Subcutaneous abdominal adipose tissue (tissue), 5 donors: ENCODE data around the gene PPA2.

Source experiments
- H3K27ac ChIP-seq: one replicate; pipeline ENCODE4 v1.7.0; 2013; ENCODE audit warnings: low read depth, mild to moderate bottlenecking, inconsistent platforms, low read length, moderate library complexity
- H3K27me3 ChIP-seq, 5 donors: one replicate each; pipeline ENCODE4 v1.7.0; 2013; ENCODE audit warnings: low read length in 5 of 5, inconsistent platforms in 1 of 5; ENCODE audit not compliant: control insufficient read depth in 5 of 5, insufficient read depth in 4 of 5
- H3K36me3 ChIP-seq, 5 donors: one replicate each; pipeline ENCODE4 v1.7.0; 2013; ENCODE audit warnings: low read length in 5 of 5; ENCODE audit not compliant: control insufficient read depth in 5 of 5, insufficient read depth in 5 of 5
- H3K4me1 ChIP-seq, 5 donors: one replicate each; pipeline ENCODE4 v1.7.0; 2013; ENCODE audit warnings: low read length in 5 of 5, mild to moderate bottlenecking in 3 of 5, moderate library complexity in 1 of 5; ENCODE audit not compliant: control insufficient read depth in 5 of 5, insufficient read depth in 5 of 5
- H3K4me3 ChIP-seq, 5 donors: one replicate each; pipeline ENCODE4 v1.7.0; 2013; ENCODE audit warnings: low read length in 5 of 5, low read depth in 1 of 5
- H3K9ac ChIP-seq, 5 donors: one replicate each; pipeline ENCODE4 v1.7.0; 2013; ENCODE audit warnings: low read length in 5 of 5, mild to moderate bottlenecking in 4 of 5, moderate library complexity in 3 of 5
- H3K9me3 ChIP-seq, 5 donors: one replicate each; pipeline ENCODE4 v1.7.0; 2013; ENCODE audit warnings: low read length in 5 of 5; ENCODE audit not compliant: control insufficient read depth in 5 of 5
- donor health status: healthy.
- donor health status: healthy.
- donor health status: healthy.
- donor health status: healthy.
- donor health status: healthy.

The PPA2 gene

DNA sequence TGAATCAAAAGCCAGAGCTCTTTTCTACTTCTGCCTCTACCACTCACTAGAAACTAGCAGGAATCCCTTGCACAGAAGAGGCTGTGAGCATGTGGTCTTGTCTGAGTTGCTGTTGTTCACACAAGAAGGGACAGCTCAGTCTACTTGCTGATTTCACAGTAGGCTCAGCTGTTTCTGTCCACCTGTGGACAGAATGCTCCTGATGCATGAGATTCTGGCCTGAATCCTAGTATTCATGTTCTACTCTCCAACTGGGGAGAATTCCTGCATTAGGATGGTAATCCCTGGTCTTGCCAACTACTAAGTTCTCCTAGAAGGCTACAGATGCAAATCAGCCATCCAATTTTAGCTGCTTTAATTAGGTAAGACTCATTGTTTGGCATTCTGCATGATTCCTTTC lies 112.8 kb downstream of the PPA2 start:
- Histone ChIP-seq H3K27me3 (no peaks in the 10 kb centered on the region), H3K36me3 (peaks cover 0 to 8% (median 4%) of the 10 kb centered on the region in 5 donors), H3K9me3 (peaks cover 0 to 3% (median 0%) of the 10 kb centered on the region in 5 donors), H3K4me3 (no peak overlapping the region), H3K9ac (no peak overlapping the region), H3K4me1 (peaks cover 0 to under 1% (median 0%) of the 10 kb centered on the region in 5 donors), H3K27ac (no peak overlapping the region)

DNA sequence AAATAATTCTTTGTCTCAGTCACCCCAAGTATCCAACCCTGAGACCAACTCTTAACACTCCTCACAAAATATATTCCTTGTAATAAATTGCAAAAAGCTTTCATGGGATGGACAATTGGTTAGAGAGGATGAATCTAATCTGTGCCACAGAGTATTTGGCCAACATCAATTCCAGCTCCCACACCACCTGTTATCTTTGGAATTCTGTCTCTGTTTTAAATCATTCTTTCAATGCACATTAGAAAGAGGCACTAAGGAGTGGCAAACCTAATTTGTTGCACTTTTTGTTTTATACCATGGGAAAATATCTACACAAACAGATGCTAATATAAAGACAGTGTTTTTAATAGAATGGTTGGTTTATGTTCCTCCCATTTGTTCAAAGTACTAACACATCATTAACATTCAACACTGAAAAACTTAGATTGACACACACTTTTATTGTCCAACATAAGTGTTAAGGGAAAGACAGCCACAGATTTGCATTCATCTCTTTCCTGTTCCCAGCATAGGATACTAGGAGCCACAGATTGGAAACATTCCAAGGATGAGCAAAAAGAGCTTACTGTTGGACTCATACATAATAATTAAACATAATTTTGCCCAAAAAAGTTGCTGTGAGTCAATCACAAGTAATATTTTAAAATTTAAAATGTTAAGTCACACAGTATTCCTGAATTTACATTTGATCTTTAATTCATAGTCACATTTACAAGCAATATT lies 116.4 kb downstream of the PPA2 start:
- H3K36me3 ChIP-seq: peaks cover 0 to 12% (median 0%) of the 10 kb centered on the region in 5 donors
- no peaks in the 10 kb centered on the region for H3K9me3 ChIP-seq
- no peaks in the 10 kb centered on the region for H3K27me3 ChIP-seq
- H3K27ac ChIP-seq: no peak overlapping the region
- peaks cover 0 to 3% (median 0%) of the 10 kb centered on the region in 5 donors for H3K4me1 ChIP-seq
- no peak overlapping the region for H3K9ac ChIP-seq
- no peak overlapping the region for H3K4me3 ChIP-seq

- Histone ChIP-seq H3K4me1 (peaks cover 0 to 4% (median 0%) of the 10 kb centered on the region in 5 donors), H3K9ac (no peak overlapping the region), H3K27ac (no peak overlapping the region), H3K4me3 (no peak overlapping the region), H3K36me3 (peaks cover 0 to 12% (median 0%) of the 10 kb centered on the region in 5 donors), H3K27me3 (no peaks in the 10 kb centered on the region), H3K9me3 (no peaks in the 10 kb centered on the region)
Measured at GRCh38 chr4:105356194-105356593, 117.7 kb downstream of the PPA2 start.

DNA sequence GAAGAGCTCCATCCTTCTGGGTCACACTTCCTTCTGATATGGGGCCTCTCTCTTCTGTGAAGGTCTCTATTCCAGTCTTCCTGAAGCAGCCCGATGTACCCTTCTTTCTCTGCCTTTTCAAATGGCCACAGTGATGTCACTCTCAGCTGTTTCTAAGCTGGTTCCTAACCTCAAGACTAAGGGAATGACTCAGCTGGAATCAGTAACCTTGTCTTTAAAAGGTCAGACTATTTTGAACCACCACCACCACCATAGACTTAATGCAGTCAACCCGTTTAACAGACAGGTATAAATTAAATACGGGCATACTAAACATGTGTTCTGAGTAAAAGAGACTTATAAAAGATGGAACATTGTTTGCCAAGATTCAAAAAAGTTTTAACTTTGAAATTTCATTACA lies 121.0 kb downstream of the PPA2 start:
- H3K36me3 ChIP-seq: peaks cover 0 to 4% (median 0%) of the 10 kb centered on the region in 5 donors
- no peak overlapping the region for H3K27ac ChIP-seq
- no peak overlapping the region for H3K4me3 ChIP-seq
- no peak overlapping the region for H3K9ac ChIP-seq
- no peaks in the 10 kb centered on the region for H3K27me3 ChIP-seq
- H3K4me1 ChIP-seq: peaks cover 0 to 11% (median 0%) of the 10 kb centered on the region in 5 donors
- no peaks in the 10 kb centered on the region for H3K9me3 ChIP-seq

- no peaks in the 10 kb centered on the region for H3K27me3 ChIP-seq
- H3K4me1 ChIP-seq: peaks cover 0 to 11% (median 0%) of the 10 kb centered on the region in 5 donors
- H3K9me3 ChIP-seq: no peaks in the 10 kb centered on the region
- H3K27ac ChIP-seq: no peak overlapping the region
- H3K36me3 ChIP-seq: peaks cover 0 to 4% (median 0%) of the 10 kb centered on the region in 5 donors
- H3K4me3 ChIP-seq: no peak overlapping the region
- H3K9ac ChIP-seq: no peak overlapping the region
Measured at GRCh38 chr4:105351861-105352260, 122.0 kb downstream of the PPA2 start.

DNA sequence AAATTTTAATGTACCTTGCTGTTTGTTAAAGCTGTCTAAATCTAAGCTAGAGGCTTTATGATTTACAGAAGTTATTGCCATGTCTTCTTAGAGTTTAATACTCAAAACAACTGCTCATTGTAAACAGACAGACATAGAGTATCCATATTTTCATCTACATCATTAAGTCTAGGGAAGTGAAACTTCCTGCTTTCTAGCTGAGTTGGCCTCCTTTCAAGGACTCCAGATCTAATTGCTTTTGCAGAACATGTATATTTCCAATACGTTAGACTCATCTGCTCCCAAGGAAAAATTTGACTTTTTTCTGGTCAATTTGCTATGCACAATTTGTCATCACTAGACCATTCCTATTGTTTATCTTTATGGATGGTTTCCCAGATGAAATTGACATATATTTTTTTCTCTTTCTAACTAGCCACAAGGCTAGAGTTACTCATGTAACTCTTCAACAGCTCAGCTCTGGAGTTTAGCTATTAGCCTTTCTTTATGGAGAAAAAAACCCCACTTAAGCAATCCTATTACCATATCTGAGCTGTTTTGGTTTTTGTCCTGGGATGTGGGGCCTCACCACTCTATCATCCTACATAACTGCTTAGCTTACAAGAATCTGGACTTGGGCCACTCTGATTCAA lies 122.9 kb downstream of the PPA2 start:
- H3K9me3 ChIP-seq: no peaks in the 10 kb centered on the region
- H3K4me1 ChIP-seq: peaks cover 0 to 11% (median 0%) of the 10 kb centered on the region in 5 donors
- no peaks in the 10 kb centered on the region for H3K27me3 ChIP-seq
- no peak overlapping the region for H3K9ac ChIP-seq
- H3K36me3 ChIP-seq: peaks cover 0 to 4% (median 0%) of the 10 kb centered on the region in 5 donors
- no peak overlapping the region for H3K27ac ChIP-seq
- H3K4me3 ChIP-seq: no peak overlapping the region

GRCh38 chr4:105348719-105349118 lies 125.1 kb downstream of the PPA2 start:
- Histone ChIP-seq H3K9me3 (no peaks in the 10 kb centered on the region), H3K4me1 (peaks cover 0 to 19% (median 0%) of the 10 kb centered on the region in 5 donors), H3K4me3 (no peak overlapping the region), H3K9ac (no peak overlapping the region), H3K36me3 (no peaks in the 10 kb centered on the region), H3K27ac (no peak overlapping the region), H3K27me3 (no peaks in the 10 kb centered on the region)

- H3K4me1 ChIP-seq: peaks cover 0 to 26% (median 0%) of the 10 kb centered on the region in 5 donors
Measured at GRCh38 chr4:105346869-105347268, 127.0 kb downstream of the PPA2 start.

DNA sequence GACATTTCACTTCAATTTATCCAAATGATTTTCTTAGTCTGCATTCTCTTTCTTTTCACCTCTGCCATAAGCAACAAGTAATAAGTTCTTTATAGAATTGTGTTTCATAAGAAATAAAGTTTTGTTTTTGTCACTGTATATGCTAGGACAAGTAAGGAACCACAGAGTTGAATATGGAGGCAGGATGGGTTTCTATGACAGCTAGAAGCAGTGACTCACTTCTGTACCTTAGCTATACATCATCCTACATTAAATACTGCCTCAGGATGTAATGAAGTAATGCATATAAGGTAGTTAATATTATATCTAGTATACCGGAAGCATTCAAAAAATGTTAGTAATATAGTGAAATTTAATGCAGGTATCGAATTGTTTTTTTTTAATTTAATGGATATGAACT lies 128.0 kb downstream of the PPA2 start:
- Histone ChIP-seq H3K36me3 (no peaks in the 10 kb centered on the region), H3K9me3 (no peaks in the 10 kb centered on the region), H3K4me1 (peaks cover 0 to 21% (median 0%) of the 10 kb centered on the region in 5 donors), H3K4me3 (no peak overlapping the region), H3K27ac (no peak overlapping the region), H3K9ac (no peak overlapping the region), H3K27me3 (no peaks in the 10 kb centered on the region)

More at GRCh38 chr4:105346869-105347268, 127.0 kb downstream of the PPA2 start:
- Histone ChIP-seq H3K4me3 (no peak overlapping the region), H3K27ac (no peak overlapping the region), H3K27me3 (no peaks in the 10 kb centered on the region), H3K36me3 (no peaks in the 10 kb centered on the region), H3K9me3 (no peaks in the 10 kb centered on the region), H3K9ac (no peak overlapping the region)

DNA sequence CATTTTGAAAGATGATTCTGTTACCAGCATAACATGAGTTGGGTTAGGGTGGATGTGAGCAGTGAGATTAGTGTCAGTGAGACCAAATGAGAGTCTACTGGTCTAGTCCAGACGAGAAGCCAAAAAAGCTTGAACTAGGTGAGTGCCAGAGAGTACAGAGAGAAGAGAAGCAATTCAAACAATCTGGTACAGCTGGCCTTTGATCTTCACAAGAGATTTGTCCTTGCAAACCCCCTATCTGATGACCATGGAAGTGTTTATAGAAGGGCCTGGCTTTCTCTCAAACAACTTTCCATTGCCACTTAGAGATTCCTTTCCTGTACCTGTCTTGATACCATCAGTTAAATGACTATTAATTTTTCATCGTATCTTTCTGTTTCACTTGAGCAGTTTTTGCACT lies 128.5 kb downstream of the PPA2 start:
- H3K9me3 ChIP-seq: no peaks in the 10 kb centered on the region
- no peak overlapping the region for H3K27ac ChIP-seq
- H3K27me3 ChIP-seq: no peaks in the 10 kb centered on the region
- H3K9ac ChIP-seq: no peak overlapping the region
- no peaks in the 10 kb centered on the region for H3K36me3 ChIP-seq
- H3K4me1 ChIP-seq: peaks cover 0 to 16% (median 0%) of the 10 kb centered on the region in 5 donors
- H3K4me3 ChIP-seq: no peak overlapping the region
